HG03469 (cell line): ENCODE results near the gene LBX1.

Experiments
- ATAC-seq: cut with Tn5 transposase; IDR thresholded peaks from one replicate; pipeline ENCODE4 v1.9.1; 2021; ENCODE audit warnings: mild to moderate bottlenecking, moderate library complexity, moderate number of reproducible peaks; ENCODE audit not compliant: unreplicated experiment

LBX1 gene, protein sequence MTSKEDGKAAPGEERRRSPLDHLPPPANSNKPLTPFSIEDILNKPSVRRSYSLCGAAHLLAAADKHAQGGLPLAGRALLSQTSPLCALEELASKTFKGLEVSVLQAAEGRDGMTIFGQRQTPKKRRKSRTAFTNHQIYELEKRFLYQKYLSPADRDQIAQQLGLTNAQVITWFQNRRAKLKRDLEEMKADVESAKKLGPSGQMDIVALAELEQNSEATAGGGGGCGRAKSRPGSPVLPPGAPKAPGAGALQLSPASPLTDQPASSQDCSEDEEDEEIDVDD

DNA sequence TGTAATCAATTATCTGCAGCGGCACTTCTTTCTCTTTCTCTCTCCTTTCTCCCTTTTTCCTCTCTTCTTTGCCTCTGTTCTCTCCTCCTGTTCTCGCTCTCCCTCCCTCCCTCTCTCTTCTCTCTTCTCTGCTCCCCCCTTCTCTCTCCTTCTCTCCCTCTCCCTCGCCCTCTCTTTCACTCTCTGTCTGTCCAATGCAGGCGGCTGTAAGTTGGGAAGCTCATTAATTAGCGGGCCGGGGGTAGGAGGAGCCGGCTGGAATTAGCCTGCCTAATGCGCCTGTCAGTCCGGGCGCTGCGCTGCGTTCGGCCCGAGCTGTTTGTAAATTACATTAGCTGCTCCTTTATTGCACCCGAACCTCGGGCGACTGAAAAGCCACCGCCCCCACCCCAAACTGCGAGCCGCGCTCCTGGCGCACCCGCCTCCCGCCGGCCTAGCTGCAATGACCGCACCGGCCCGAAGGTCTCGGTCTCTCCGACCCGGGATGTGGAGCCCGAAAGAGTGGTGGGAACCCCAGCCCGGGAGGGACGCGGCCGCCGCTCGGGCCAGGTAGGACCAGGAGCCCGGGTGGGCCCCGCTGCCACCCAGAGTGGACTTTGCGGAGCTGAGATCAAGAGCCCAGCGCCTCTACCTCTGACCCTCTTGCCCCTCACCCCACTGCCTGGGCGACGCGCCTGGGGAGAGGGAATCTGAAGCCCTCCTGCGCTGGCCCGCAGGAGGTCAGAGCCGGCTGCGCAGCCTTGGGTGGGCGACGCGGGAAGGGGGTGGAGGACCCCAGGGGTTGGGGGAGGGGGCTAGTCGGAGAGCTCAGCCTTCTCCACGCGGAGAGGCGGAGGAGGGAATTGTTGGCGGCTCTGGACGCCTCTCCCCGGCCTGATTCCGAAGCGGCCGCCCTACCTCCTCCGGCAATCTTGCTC is at the start of gene LBX1:
Gene LBX1 (minus strand): TSS at position 198 of the 917 bp plus-strand sequence. CDS start 648 bp downstream, outside the sequence.
- no peak for ATAC-seq

DNA sequence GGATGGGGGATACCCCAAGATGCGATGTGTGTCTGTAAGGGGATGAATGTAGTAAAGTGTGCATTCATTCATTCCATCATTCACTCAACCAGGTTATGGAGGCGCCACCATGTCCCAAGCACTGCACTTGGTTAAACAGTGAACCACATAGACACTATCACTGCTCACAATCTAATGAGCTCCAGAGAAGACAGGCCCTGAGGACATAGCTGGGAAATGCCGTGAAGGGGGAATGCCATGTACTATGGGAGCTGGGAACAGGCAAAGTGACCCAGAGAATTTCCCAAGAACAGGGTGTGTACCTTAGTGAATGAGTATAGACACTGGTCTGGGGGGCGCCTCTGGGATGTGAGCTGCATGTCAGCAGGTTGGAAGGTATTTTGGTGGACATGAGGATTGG is 44.5 kb upstream of the LBX1 start:
- no peak for ATAC-seq

DNA sequence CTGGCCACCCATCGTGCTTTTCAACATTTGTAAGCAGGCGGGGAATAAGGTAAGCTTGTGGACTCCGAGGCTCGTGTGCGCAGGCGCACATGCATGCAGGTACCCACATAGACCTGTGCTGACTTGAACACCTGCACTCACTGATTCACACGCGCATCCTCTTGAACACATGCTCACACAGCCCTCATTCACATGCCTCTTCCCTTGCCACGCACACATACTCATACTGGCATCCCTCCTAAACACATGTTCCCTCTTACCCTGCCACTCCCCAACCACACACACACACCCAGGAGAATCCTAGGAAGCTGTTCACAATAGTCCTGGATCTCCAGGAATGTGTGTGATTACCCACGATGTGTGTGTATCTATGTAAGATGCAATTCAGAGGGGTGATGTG is 44.1 kb upstream of the LBX1 start:
- ATAC-seq = no peak

GRCh38 chr10:101272229-101272868 is 43.1 kb upstream of the LBX1 start:
- ATAC-seq = no peak

DNA sequence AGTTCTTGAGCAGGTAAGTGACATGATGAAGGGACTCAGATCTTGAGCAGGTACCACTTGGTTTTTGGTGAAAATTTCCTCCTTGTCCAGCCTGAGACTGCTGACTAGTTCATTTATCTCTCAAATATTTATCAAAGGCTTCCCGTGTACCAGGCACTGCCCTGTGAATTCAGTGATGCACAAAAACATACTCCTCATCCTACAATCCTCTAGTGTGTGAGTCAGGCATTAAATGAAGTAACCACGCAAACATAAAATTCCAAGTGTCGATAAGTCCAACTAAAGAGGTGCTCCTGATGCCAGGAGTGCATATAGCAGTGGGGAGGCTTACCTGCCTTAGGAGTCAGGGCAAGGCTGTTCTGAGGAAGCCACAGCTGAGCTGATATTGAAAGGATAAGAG is 41.5 kb upstream of the LBX1 start:
- ATAC-seq = no peak

DNA sequence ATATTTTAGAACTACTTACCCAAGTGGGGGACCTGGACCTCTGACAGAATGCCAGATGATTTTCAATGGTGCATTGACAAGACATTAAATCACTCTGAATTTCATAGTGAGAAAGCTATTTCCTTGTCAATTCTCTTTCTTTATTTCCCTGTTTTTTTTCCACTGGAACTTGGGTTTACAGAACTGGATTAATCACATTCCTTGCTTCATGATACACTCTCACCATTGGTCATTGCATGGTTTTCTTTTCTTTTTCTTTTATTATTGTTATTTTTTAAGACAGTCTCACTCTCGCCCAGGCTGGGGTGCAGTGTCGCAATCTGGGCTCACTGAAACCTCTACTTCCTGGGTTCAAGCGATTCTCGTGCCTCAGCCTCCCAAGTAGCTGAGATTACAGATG is 38.5 kb upstream of the LBX1 start:
- no peak for ATAC-seq

GRCh38 chr10:101267290-101267680 is 38.0 kb upstream of the LBX1 start:
- ATAC-seq = no peak

- ATAC-seq = no peak
These were observed 37.4 kb upstream of the LBX1 start for GRCh38 chr10:101266381-101267289.

GRCh38 chr10:101263150-101263752 is 34.0 kb upstream of the LBX1 start:
- ATAC-seq = no peak

DNA sequence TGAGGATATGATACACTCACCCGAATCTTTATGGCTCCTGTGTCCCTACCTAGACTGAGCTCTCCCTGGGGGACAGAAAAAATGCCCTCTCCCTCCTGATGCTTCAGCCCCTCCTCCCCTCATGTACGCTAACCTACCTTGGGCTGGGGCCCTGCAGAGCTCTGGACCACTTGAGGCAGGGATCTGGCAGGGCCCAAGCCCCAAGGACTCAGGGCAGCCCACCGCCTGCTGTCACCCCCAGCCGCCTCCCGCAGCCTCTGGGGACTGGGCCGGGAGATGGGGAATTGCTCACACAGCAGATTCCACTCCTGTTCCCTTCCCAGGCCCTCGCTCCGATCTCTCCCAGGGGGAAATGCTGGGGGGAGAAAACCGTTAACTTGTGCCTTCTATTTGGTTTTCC is 32.9 kb upstream of the LBX1 start:
- no peak for ATAC-seq

- ATAC-seq = no peak
These were observed 32.4 kb upstream of the LBX1 start for GRCh38 chr10:101261702-101262101.

- no peak for ATAC-seq
These were observed 31.7 kb upstream of the LBX1 start for GRCh38 chr10:101260764-101261481.

- no peak for ATAC-seq
These were observed 29.1 kb upstream of the LBX1 start for GRCh38 chr10:101258179-101258885.

GRCh38 chr10:101257491-101257890 is 28.2 kb upstream of the LBX1 start:
- ATAC-seq = no peak

DNA sequence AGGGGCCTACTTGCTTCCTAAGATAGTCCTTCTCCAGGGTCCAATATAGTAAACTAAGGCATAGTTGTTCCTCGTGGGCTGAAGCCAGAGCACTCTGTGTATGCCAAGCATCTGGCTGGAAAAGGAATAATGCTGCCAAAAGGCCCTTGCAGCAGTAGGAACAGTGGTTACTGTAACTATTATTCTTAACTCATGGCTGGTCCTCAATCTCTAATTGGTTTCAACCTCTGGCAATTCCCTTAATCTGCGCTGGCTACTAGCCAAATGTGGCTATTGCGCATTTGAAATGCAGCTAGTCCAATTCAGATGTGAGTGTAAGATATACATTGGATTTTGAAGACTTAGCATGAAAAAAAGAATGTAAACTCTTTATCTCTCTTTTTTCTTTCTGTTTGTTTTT is 27.8 kb upstream of the LBX1 start:
- ATAC-seq = no peak

GRCh38 chr10:101256387-101256786 is 27.1 kb upstream of the LBX1 start:
- no peak for ATAC-seq

DNA sequence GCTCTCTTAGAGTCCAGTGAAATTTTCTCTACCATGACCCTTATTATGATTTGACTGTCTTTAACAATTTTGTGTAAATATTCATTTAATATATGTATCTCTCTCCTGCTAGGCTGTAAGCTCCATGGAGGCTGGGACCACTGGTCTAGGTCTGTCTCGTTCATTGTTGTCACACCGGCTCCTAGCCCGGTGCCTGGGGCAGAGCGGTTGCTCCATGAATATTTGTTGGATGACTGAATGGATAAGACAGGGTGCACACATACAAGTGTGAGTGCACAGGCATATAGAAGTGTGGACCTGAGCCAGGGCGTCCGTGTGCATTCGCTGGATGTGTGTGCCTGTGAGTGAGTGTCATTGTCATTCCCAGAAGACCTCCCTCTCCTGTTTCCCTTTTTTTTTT is 20.9 kb upstream of the LBX1 start:
- no peak for ATAC-seq

DNA sequence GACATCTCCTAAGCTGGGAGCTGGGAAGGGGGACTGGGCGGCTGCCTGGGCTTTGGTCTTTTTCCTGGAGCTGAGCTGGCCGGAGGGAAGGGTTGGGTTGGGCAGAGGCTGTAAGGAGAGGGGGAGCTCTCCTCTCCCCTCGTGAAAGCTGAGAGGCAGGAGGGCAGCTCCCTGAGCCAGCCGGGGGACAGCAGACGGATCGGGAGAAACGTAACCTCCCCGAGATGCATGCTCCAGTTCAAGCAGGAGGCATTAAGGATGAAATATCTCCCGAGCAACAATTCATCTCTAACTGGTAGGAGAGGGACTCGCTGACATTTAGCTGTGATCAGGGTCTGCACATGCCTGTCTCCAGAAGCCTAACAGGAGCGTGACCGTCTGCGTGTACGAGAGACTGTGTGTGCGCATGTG is 19.9 kb upstream of the LBX1 start:
- ATAC-seq = no peak

DNA sequence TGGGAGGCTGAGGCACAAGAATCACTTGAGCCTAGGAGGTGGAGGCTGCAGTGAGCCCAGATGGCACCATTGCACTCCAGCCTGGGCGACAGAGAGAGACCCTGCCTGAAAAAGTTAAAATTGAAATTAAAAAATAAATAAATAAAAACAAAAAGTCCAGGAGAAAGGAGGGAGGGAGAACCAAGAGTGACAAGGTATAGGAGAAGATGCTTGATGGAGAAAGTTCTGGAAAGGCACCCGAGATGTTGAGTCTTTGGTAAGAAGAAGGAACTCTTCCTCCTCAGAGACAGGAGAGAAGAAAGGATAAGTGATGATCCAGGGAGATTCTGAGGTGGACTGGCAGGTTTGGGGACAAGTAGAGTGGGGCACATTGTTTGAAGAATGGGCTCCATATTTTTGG is 17.4 kb upstream of the LBX1 start:
- ATAC-seq = no peak
